Measurements from ENCODE around the gene TRPM8. TPM values are rescaled to one million over a fixed set of nuclear protein-coding genes. Genes with fewer than 3 reads are reported as not detected.
"Not testable (repeated sequence)": the region's sequence is repeated elsewhere in the genome, so short reads cannot be mapped to it uniquely, and the experiment has no call there.

The TRPM8 gene
- total and polyA plus RNA-seq, 2 of the 13 experiments (the other 11 are each of a cell fraction or from before 2014, with no cell fraction given) = 0.12 TPM; not detected in 1

- WGBS (ENCODE audit: low lambda C conversion rate) = 34% methylated on average over 7 of the region's 7 CpGs
- H3K36me3 ChIP-seq (replicated peaks in 1 of 2; ENCODE audit: control insufficient read depth in 1 of 2, insufficient read depth in 2 of 2, low read length in 2 of 2); H3K4me3 ChIP-seq (replicated peaks in 1 of 3; ENCODE audit: insufficient read depth in 1 of 3, low read depth in 2 of 3, low read length in 3 of 3); ATAC-seq; H2AFZ ChIP-seq (ENCODE audit: low read length); intact Hi-C loops (cut with micrococcal nuclease; ENCODE audit: unreplicated experiment); H3K9me3 ChIP-seq (ENCODE audit: low read length); H3K27me3 ChIP-seq (ENCODE audit: control insufficient read depth in 1 of 2, insufficient read depth in 2 of 2, low read length in 2 of 2); H4K20me1 ChIP-seq (ENCODE audit: insufficient read depth, low read length); H3K9ac ChIP-seq (ENCODE audit: insufficient read depth, low read depth, low read length); BruUV-seq (replicated peaks); H3K27ac ChIP-seq (ENCODE audit: extremely low read length, insufficient read depth, low read length); H3K79me2 ChIP-seq (ENCODE audit: insufficient read depth, low read length); CTCF ChIA-PET (ENCODE audit: low intra/inter-chr PET ratio, low total read pairs); FAIRE-seq; in situ Hi-C loops (cut with HindIII; ENCODE audit: extremely low pct_ligation_motif_present, low pct_unique_long_range_greater_than_20kb); TF ChIP-seq SOX6, SOX13 (IDR thresholded peaks at IDR 0.05): not testable (repeated sequence)
- DNase-seq (ENCODE audit: low spot score) = peak; percentile 18
- POLR2A ChIA-PET = interaction anchor here (0.6 to 1.6 kb wide), 2 partner anchors 16 to 1018 kb away, joined by 3 to 4 read pairs; no protein-coding TSS in a partner anchor
- peak; percentile 57; the same call in 1 of the 2 replicates for TF ChIP-seq ZNF362 (CRISPR knock-in tag; IDR thresholded peaks at IDR 0.05; ENCODE audit: borderline replicate concordance)
- TF ChIP-seq SOX6 (CRISPR knock-in tag; IDR thresholded peaks at IDR 0.05) = peak; percentile 71
- TF ChIP-seq SOX5 (CRISPR knock-in tag; IDR thresholded peaks at IDR 0.05; ENCODE audit: borderline replicate concordance) = peak; percentile 19; the same call in 1 of the 2 replicates
- TF ChIP-seq ATF4 (CRISPR knock-in tag; IDR thresholded peaks at IDR 0.05) = peak in 1 of 2 experiments; percentile 96; a peak in 2 of 4 replicates
- peak; percentile 80 for TF ChIP-seq CEBPB (IDR thresholded peaks at IDR 0.05; ENCODE audit: borderline replicate concordance, low read depth, low read length)
- 0 out of 4 replicates have a peak, but pooled peaks of 1 of the 2 experiments have one; percentile 40 for TF ChIP-seq SOX13 (CRISPR knock-in tag; conservative IDR thresholded peaks at IDR 0.05 in 1 of 2, IDR thresholded peaks at IDR 0.05 in 1 of 2)
- 0 out of 4 replicates have a peak, but pooled peaks of 1 of the 2 experiments have one; percentile 5 for TF ChIP-seq KLF16 (CRISPR knock-in tag; IDR thresholded peaks at IDR 0.05)
- TF ChIP-seq CEBPG (CRISPR knock-in tag; IDR thresholded peaks at IDR 0.05) = peak; percentile 29; the same call in 1 of the 2 replicates
- peaks cover 13% of the 10 kb centered on the region for H3K4me1 ChIP-seq (ENCODE audit: insufficient read depth, low read length)
- H3K4me2 ChIP-seq (ENCODE audit: low read depth, low read length) = peak overlapping the region; percentile 28; the same call in 1 of the 2 replicates
These were observed 48.5 kb downstream of the TRPM8 start for GRCh38 chr2:233965646-233966045.
